ENCODE results near the gene RPL29. TPM values are rescaled to one million over a fixed set of nuclear protein-coding genes. Genes with fewer than 3 reads are reported as not detected.
"Not testable (repeated sequence)": the region's sequence is repeated elsewhere in the genome, so short reads cannot be mapped to it uniquely, and the experiment has no call there.

The RPL29 gene
- 2,209 and 2,228 TPM in 2 replicates for total RNA-seq (2014; rRNA removed; shearing (Covaris generic))

DNA sequence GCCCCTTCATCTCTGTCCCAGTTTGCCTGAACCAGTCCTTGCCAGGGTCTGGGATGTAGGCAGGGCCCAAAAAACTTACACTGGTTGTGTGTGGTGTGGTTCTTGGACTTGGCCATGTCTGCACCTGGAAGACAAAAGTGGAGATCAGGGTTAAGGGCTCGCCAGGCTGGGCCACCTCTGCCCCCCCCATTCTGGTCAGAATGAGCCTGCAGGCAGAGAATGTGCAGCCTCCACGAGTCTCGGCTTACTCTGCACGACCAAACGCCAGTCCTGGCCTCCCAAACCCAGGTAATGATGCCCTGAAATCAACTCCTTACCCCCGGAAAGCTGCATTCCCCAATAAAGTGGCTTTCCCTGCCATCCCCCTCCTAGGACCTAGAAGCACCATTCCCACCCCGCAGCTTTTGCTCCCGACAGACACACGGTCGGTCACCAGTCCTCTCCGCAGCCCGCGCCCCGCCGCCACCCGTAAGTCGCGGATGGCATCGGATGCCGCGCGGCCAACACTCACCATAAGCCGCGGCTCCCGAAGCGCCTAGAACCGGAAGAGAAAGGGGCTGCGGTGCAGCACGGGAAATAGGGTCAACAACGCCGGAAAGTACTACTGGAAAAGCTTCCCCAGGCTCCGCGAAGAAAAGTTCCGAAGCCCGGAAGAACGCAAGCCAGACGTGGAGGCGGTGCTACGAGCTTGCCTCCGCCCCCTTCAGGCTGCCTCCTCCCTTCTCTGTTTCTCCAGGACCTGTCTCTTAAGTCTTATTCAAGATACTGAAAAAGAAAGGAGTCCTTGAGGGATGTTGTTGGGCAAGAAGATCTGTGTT is at the start of gene RPL29:
Gene RPL29, minus strand, starts transcription at position 550 of the 818 bp plus-strand sequence. Its CDS starts 434 bp downstream, at position 116.
- peak; percentile 94 for DNase-seq (ENCODE audit: low spot score)
- in situ Hi-C loops (cut with HindIII; ENCODE audit: low sequenced_read_pairs) = no loop called here

DNA sequence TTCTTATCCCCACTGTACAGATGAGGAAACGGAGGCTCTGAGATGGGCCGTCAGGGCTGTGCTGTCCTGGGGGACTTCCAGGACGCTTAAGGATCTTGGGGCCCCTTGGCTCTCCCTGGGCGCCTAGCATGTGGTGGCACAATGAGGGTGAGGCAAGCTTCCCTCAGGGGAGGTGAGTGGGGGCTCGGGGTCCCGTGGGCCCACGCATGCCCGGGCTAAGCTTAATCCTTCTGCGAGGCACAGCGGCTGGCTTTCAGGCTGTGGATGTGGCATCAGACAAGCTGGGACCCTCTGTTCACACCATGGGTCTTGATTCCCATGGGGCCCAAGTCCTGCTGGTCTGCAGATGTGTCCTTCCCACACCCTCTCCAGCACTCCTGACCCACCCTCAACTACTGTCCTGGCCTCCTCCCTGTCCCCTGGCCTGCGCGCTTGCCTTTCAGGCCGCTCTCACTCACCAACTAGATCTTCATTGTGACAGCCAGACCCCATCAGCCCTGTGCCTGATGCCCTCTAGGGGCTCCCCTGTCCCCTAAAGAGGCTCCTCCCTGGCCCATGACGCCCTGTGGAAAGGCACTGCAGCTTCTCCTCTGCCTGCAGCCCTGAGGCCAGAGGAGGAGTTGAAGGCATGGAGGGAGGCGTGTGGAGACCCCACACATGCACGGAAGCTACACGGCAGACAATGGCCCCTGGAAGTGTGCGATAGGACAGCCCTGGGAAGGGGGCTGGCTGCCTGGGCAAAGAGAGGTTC is 49.3 kb upstream of the RPL29 start:
- DNase-seq (ENCODE audit: low spot score) = no peak

DNA sequence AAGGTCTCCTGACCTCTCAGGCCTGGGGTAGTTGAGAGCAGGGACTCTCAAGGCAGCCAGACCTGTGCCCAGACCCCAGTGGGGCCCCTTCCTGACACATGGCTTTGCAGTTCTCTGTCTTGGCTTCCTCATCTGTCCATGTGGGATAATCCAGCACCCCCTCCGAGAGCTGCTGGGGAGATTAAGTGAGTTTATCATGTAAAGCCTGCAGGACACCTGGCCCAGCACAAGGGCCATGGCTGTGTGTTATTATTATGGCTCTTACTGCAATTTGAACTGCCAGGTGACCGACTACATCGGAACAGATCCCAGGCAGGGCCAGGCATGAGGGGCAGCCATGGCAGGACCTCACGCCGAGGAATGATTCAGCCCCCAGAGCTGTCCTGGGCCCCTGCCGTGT is 48.1 kb upstream of the RPL29 start:
- in situ Hi-C loops (cut with HindIII; ENCODE audit: low sequenced_read_pairs) = no loop called here
- peak; percentile 66 for DNase-seq (ENCODE audit: low spot score)

More for the DNA sequence above, 49.3 kb upstream of the RPL29 start:
- in situ Hi-C loops (cut with HindIII; ENCODE audit: low sequenced_read_pairs) = loop anchor here (5.0 kb wide), 1 partner anchor 102 kb away; no protein-coding TSS in a partner anchor

DNA sequence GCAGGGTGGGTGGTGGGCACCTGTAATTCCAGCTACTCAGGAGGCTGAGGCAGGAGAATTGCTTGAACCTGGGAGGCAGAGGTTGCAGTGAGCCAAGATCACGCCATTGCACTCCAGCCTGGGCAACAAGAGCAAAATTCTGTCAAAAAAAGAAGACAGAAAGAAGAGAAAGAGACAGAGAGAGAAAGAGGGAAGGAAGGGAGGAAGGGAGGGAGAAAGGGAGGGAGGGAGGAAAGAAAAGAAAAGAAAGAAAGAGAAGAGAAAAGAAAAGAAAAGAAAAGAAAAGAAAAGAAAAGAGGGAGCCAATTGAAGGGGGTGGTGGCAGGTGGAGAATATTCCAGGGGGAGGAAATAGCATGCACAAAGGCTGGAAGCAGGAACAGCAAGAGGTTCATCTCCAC is 47.3 kb upstream of the RPL29 start:
- in situ Hi-C loops (cut with HindIII; ENCODE audit: low sequenced_read_pairs) = not testable (repeated sequence)

DNA sequence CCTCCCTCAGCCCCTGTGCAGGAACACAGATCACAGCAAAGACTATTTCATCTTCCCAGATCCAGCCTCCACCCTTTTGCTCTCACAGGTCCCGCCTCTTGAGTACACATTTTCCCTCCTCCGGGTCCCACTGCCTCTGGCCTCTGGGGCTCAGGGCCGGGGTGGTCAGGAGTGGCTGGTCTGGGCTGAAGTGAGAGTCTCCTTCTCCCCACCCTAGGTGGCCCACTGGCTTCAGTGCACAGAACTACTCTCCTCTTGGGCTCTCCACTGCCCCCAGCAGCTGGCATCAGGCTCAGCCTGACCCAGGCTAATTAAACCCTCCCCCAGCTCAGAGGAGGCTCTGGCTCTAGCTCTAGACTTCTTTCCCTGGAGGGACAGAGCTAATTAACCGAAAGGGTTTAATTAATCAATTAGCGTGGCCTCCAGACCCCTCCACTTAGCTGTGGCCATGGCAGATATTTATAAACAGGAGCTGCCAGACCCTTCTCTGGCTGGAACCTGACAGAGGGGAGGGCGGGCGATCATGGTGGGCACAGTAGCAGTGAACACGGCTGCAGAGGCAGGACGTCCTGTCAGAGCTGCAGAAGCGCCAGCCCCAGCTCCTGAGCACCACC is 45.5 kb upstream of the RPL29 start:
- DNase-seq (ENCODE audit: low spot score) = no peak
- in situ Hi-C loops (cut with HindIII; ENCODE audit: low sequenced_read_pairs) = no loop called here

More for the DNA sequence above, 47.3 kb upstream of the RPL29 start:
- not testable (repeated sequence) for DNase-seq (ENCODE audit: low spot score)

DNA sequence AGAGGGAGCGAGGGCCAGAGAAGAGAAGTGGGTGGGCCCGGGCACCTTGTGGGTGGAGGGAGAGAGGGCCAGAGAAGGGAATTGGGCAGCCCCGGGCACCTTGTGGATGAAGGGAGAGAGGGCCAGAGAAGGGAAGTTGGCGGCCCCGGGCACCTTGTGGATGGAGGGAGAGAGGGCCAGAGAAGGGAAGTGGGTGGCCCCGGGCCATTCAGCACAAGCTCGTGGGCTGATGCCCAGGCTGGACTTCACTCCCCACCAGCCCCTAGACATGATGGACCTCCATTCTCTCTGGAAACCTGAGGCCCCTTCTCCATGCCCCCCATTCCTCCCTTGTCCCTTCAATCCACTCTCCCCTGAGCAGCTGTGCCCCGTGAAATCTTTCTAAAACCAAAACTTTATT is 44.9 kb upstream of the RPL29 start:
- in situ Hi-C loops (cut with HindIII; ENCODE audit: low sequenced_read_pairs) = no loop called here
- DNase-seq (ENCODE audit: low spot score) = no peak

DNA sequence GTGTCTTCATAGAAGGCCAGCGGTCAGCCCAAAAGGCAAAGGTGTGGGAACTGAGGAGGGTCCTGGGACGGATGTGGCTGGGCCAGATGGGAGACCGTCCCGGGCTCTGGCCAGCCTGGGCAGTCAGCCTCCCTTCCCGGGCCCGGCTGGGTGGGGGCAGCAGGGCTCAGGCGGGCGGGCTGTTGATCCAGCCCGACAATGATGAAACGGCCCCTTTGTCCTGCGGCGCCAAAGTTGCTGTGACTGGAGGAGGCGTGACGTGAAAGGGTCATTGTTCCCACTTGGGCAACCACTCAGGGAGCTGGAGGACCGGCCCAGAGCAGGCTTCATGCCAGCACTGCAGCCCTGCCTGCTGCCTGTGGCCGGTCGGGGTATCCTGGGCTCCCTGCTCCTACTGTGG is 44.2 kb upstream of the RPL29 start:
- in situ Hi-C loops (cut with HindIII; ENCODE audit: low sequenced_read_pairs) = no loop called here
- DNase-seq (ENCODE audit: low spot score) = peak; percentile 70

DNA sequence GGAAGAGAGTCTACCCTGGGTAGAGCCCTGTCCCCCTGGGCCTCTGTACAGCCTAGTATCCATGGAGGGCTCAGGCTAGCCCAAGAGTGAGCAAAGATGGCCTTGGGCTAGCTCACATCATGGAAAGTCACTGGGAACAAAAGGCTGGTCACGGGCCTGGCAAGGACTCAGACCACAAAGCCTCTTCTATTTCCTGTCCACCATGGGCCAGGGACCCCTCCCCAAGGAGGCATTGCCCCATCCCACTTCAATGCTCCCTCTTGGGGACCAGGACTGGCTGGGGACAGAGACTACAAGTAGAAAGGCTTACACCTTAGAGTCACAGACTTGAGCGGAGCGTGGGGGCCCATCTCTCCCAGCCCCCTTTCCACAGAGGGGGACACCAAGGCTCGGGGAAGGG is 43.7 kb upstream of the RPL29 start:
- in situ Hi-C loops (cut with HindIII; ENCODE audit: low sequenced_read_pairs) = no loop called here
- no peak for DNase-seq (ENCODE audit: low spot score)

DNA sequence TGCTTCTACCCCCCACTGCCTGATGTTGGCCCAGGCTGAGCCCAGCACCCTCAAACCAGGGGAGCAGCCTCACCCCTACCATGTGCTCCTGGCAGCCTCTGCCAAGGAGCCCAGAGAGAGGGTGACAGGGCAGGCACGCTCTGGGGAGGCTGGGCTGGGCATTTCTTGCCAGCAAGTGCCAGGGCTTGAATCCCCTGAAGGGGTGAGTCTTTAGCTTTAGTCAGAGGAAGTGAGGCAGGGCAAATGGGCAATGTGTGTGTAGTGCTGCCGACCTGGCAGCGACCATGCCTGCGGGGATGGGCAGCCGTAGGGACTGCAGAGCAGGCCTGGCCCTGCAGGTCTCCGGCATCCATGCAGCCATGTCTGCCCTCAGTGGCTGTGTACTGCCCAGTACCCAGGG is 42.5 kb upstream of the RPL29 start:
- in situ Hi-C loops (cut with HindIII; ENCODE audit: low sequenced_read_pairs) = no loop called here
- DNase-seq (ENCODE audit: low spot score) = no peak

DNA sequence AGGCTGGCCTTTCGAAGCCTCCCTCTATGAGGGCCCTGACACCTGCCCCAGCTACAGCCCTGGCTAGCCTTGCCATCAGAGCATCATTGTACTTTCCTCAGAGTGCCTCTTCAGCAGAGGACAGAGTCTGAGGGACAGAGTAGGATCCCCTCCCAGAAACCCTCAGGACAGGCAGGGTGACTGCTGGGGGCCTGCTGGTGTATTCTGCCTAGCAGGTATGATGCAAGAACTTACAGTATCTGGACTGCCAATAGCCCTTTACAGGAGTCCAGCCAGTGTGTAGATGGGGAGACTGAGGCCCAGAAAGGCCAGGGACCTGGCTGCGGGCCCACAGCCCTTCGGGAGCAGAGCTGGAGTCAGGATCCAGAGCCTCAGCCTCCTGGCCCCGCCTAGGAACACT is 41.6 kb upstream of the RPL29 start:
- DNase-seq (ENCODE audit: low spot score) = no peak
- in situ Hi-C loops (cut with HindIII; ENCODE audit: low sequenced_read_pairs) = no loop called here

DNA sequence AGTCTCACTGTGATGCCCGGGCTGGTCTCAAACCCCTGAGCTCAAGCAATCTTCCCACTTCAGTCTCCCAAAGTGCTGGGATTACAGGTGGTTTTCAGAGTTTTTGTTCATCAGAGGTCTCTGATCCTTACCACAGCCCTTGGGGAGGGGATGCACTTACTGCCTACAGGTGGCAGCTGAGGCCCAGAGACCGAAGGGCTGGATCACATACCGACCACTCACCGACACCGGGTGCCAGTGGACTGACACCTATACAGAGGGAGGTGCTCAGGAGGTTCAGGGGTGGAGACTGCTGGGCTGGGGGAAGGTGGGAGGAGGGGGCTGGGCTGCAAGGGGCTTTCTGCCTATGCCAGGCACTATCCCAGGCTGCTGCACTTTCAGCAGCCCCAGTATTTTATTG is 41.1 kb upstream of the RPL29 start:
- DNase-seq (ENCODE audit: low spot score) = no peak
- in situ Hi-C loops (cut with HindIII; ENCODE audit: low sequenced_read_pairs) = no loop called here

DNA sequence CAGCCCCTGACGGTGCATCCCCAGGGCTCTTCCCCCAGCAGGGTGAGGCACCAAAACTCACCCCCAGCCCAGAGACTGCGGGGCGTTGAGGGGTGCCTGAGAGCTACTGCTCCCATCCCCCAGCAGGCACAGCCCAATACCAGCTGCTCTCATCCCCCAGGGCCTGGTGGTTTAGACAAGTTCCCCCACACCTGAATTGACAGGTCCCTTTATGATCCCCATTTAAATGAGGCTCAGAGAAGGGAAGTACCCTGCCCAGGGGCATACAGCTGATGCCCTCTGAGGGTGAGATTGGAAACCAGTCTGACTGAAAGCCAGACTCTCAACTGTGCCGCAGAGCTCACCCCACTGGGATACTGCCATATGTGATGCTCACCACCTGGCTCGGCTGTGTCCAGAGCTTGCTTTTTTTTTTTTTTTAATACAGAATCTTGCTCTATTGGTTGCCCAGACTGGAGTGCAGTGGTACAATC is 40.6 kb upstream of the RPL29 start:
- in situ Hi-C loops (cut with HindIII; ENCODE audit: low sequenced_read_pairs) = no loop called here
- peak; percentile 78 for DNase-seq (ENCODE audit: low spot score)

DNA sequence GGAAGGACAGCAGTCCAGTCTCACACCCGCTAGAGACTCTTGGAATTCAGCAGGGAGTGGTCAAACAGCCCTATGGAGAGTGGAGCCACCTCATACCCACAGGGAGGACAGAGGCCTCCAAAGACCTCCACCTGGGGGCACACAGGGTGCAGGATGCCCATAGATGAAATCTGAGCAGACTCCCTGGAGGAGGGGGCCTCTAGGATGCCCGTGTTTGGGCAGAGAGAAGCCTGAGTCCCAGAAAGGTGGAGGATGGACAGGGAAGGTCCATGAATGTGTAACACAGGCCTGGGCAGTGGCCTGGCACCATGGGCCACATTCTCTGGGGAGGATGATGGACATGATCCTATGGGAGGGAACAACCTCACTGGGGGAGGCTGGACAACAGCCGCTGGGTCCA is 39.0 kb upstream of the RPL29 start:
- no peak for DNase-seq (ENCODE audit: low spot score)
- in situ Hi-C loops (cut with HindIII; ENCODE audit: low sequenced_read_pairs) = no loop called here

DNA sequence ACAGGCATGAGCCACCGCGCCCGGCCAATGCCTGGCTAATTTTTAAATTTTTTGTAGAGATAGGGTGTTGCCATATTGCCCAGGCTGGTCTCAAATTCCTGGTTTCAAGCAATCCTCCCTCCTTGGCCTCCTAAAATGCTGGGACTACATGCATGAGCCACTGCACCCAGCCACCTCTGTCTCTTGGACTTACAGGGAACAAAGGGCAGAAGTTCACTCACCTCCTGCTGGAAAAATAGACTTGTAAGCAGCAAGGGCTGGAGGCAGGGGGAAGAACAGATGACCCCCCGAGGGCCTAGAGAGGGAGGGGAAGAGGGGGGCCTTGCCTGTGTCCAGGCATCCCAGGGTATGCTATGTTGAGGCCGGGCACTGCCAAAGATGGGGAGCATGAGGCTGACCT is 38.5 kb upstream of the RPL29 start:
- DNase-seq (ENCODE audit: low spot score) = no peak
- in situ Hi-C loops (cut with HindIII; ENCODE audit: low sequenced_read_pairs) = no loop called here

DNA sequence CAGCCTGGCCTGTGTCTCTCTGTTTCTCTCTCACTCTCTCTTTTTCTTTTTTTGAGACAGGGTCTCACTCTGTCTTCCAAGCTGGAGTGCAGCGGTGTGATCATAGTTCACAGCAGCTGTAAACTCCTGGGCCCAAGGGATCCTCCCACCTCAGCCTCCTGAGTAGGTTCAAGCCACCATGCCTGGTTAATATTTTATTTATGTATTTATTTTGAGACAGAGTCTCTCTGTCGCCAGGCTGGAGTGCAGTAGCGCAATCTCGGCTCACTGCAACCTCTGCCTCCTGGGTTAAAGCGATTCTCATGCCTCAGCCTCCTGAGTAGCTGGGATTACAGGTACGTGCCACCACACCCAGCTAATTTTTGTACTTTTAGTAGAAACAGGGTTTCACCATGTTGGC is 38.1 kb upstream of the RPL29 start:
- in situ Hi-C loops (cut with HindIII; ENCODE audit: low sequenced_read_pairs) = not testable (repeated sequence)

DNA sequence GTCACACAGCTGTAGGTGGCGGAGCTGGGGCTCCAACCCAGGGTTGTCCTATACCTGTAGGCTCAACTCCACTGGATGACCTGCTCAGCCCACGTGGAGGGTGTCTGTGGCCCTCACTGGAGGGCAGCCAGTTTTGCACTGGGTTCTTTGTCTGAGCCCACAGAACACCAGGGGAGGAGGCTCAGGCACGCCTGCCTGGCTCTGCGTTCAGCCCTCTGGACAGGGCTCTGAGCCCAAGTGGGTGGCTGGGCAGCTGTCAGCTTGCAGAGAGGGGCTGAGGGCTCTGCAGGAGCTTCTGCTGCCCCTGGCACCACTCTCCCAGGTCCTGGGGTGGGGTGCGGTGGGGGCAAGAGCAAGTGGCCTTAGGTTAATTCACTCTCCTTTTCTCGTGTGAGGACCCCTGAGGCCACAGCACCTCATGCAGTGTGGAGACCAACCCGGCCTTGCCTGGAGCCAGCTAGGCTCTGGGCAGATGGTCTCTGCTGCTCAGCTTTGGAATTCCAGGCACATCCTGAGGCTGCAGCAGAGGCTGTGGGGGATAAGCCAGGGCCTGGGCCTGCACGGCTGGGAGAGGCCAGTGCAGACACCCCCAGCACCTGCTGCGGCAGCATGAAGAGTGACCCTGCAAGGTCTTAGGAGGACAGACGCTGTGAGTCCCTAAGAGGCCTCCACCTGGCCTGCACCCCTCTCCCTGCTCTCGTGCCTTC is 37.2 kb upstream of the RPL29 start:
- in situ Hi-C loops (cut with HindIII; ENCODE audit: low sequenced_read_pairs) = no loop called here
- no peak for DNase-seq (ENCODE audit: low spot score)

More for the DNA sequence above, 38.1 kb upstream of the RPL29 start:
- DNase-seq (ENCODE audit: low spot score) = not testable (repeated sequence)

DNA sequence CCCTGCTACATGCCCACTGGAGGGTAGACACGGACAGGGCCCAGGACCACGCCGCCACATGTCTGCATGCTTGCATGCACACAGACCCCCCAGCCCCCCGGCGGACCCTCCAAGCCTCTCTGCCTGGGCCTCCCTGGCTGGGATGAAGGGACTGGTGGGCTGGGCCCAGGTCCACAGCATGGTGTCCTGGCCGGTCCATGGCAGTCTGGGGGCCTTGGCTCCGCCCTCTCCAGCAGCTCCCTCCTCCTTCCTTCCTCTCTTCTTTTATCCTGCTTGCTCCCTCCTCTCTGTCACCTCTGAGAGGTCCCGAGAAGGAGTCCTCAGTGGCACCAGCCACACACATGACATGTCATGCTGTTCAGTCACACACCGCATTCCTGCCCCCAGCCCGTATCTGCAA is 36.2 kb upstream of the RPL29 start:
- DNase-seq (ENCODE audit: low spot score) = no peak
- in situ Hi-C loops (cut with HindIII; ENCODE audit: low sequenced_read_pairs) = no loop called here

DNA sequence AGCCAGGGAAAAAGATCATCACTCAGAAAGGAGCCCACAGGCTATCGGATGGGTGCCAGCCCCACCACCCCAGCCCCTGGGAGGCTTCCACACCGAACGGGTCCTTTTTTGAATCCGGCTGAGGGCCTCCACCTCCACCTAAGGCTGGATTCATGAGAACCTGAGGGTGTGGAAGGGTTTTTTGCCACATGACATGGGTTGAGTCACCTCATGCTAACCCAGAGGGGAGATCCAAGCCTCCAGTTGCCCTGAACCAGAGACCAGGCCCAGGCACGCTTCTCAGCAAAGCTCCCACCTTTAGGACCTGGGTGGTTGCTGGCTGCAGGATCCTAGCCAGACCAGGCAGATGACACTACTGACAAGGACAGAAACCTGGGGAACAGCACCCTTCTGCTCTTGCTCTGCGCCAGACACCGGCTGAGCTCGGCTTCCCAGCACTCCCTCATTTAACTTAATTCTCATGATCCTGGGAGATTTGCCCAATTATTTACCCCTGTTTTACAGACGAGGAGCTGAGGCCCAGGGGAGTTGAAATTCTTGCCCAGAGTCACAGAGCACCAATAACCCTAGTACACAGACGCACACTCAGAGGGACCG is 35.1 kb upstream of the RPL29 start:
- in situ Hi-C loops (cut with HindIII; ENCODE audit: low sequenced_read_pairs) = no loop called here
- no peak for DNase-seq (ENCODE audit: low spot score)

DNA sequence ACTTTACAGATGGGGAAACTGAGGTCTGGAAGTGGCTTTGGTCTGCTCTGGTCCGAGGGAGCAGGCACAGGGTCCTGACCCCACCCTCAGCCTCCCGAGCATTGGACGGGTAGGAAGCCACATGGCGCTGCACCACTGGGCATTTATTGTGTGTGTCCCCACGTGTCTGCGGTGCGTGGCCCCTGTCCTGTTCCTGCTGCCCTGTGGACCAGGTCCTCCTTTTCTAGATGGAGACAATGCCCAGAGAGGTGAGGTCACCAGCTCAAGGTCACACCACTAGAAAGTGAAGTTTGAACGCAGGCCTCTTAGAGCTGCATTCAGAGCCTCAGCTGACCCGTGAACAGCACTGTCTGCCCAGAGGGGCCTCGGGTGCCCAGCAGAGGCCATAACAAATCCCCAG is 33.8 kb upstream of the RPL29 start:
- in situ Hi-C loops (cut with HindIII; ENCODE audit: low sequenced_read_pairs) = no loop called here
- no peak for DNase-seq (ENCODE audit: low spot score)
